Keratinocyte (primary cell): ENCODE data around the gene SLC19A3.

Experiments
- CTCF ChIP-seq, 3 experiments: IDR thresholded peaks in 1 of 3; conservative IDR thresholded peaks in 1 of 3; optimal IDR thresholded peaks in 1 of 3; 2 replicates in 2 of 3; 3 replicates in 1 of 3; pipeline versions ENCODE3 to v1.5.1; 2011; ENCODE audit warnings: low read length in 3 of 3, mild to moderate bottlenecking in 3 of 3, moderate library complexity in 2 of 3, control low read depth in 1 of 3, inconsistent platforms in 1 of 3; ENCODE audit not compliant: insufficient read depth in 2 of 3; ENCODE audit errors: extremely low read depth in 1 of 3
- EZH2 ChIP-seq: IDR thresholded peaks from one replicate; pipeline ENCODE4 v1.6.1; 2012; ENCODE audit warnings: inconsistent platforms, mild to moderate bottlenecking, low read length, moderate library complexity

- TF ChIP-seq CTCF (optimal IDR thresholded peaks at IDR 0.05 in 1 of 3, IDR thresholded peaks at IDR 0.05 in 1 of 3, conservative IDR thresholded peaks at IDR 0.05 in 1 of 3; ENCODE audit: extremely low read depth in 1 of 3, insufficient read depth in 2 of 3, low read length in 3 of 3) (no peak), EZH2 (no peak)
Measured at GRCh38 chr2:227655454-227655853, 62.4 kb downstream of the SLC19A3 start.
